CD4-positive, alpha-beta memory T cell (primary cell): ENCODE data around the gene PPFIBP2. TPM values are rescaled to one million over a fixed set of nuclear protein-coding genes. Genes with fewer than 3 reads are reported as not detected.
A peak's percentile ranks its signal among the peaks of the same experiment; 100 is the strongest.

Source experiments
- CTCF ChIA-PET: fragments of 350-600 bp; sonication (Branson Sonifier 250); formaldehyde crosslinking; loops from one replicate; lab custom pipeline; 2021; ENCODE audit warnings: inconsistent platforms; ENCODE audit not compliant: partially characterized antibody; lab: Charles Lee
- POLR2A ChIA-PET: fragments of 350-600 bp; sonication (Branson Sonifier 250); formaldehyde crosslinking; loops from one replicate; lab custom pipeline; 2021; ENCODE audit not compliant: partially characterized antibody; lab: Charles Lee
- DNase-seq, 5 donors: peaks; one replicate each; pipeline versions ENCODE4 v3.0.0 to v3.0.0-alpha.2; 2020 to 2022; ENCODE audit warnings: mixed read lengths in 1 of 5
- H3K27ac ChIP-seq: one replicate; pipeline ENCODE4 v1.7.0; 2013; ENCODE audit warnings: low read depth, low read length
- H3K27me3 ChIP-seq: 2 replicates; pipeline ENCODE4 v1.7.0; 2013; ENCODE audit warnings: mild to moderate bottlenecking, low read length, moderate library complexity; ENCODE audit not compliant: insufficient read depth
- H3K36me3 ChIP-seq: 2 replicates; pipeline ENCODE4 v1.7.0; 2013; ENCODE audit warnings: mild to moderate bottlenecking, low read length, moderate library complexity; ENCODE audit not compliant: insufficient read depth
- H3K4me1 ChIP-seq: 2 replicates; pipeline ENCODE4 v1.7.0; 2013; ENCODE audit warnings: mild to moderate bottlenecking, low read length, moderate library complexity; ENCODE audit not compliant: insufficient read depth
- H3K4me3 ChIP-seq, 2 donors: one replicate each; pipeline ENCODE4 v1.7.0; 2013; ENCODE audit warnings: low read length in 2 of 2, mild to moderate bottlenecking in 1 of 2
- H3K9me3 ChIP-seq, 2 donors: one replicate each; pipeline ENCODE4 v1.7.0; 2013; ENCODE audit warnings: low read length in 2 of 2, control low read depth in 1 of 2; ENCODE audit not compliant: control insufficient read depth in 1 of 2
- H3K27ac Mint-ChIP-seq, 7 donors: one replicate each; pipeline ENCODE4 v1.8.0; 2020 to 2021; ENCODE audit warnings: mixed read lengths in 7 of 7, mild to moderate bottlenecking in 6 of 7, inconsistent platforms in 3 of 7, moderate library complexity in 3 of 7
- H3K27me3 Mint-ChIP-seq, 2 donors: one replicate each; pipeline ENCODE4 v1.8.0; 2020 to 2021; ENCODE audit warnings: mixed read lengths in 2 of 2
- H3K36me3 Mint-ChIP-seq, 2 donors: one replicate each; pipeline ENCODE4 v1.8.0; 2020 to 2021; ENCODE audit warnings: mixed read lengths in 2 of 2, inconsistent platforms in 1 of 2, mild to moderate bottlenecking in 1 of 2
- H3K4me1 Mint-ChIP-seq, 4 donors: one replicate each; pipeline ENCODE4 v1.8.0; 2020 to 2021; ENCODE audit warnings: mixed read lengths in 4 of 4, mild to moderate bottlenecking in 1 of 4
- H3K4me3 Mint-ChIP-seq, 8 donors: one replicate each; pipeline ENCODE4 v1.8.0; 2020 to 2021; ENCODE audit warnings: mixed read lengths in 8 of 8, mild to moderate bottlenecking in 7 of 8, moderate library complexity in 6 of 8, inconsistent platforms in 3 of 8
- H3K9me3 Mint-ChIP-seq, 8 donors: one replicate each; pipeline ENCODE4 v1.8.0; 2020 to 2021; ENCODE audit warnings: mixed read lengths in 8 of 8, mild to moderate bottlenecking in 5 of 8, inconsistent platforms in 3 of 8, moderate library complexity in 1 of 8
- intact Hi-C: fragments of 100-400 bp; cut with micrococcal nuclease; formaldehyde crosslinking; loops from one replicate; pipeline ENCODE4 v1.15.1; 2023
- polyA plus RNA-seq, 2 donors: library from polyadenylated mRNA; unstranded; fragments of 300-500 nt; fragmentation: Illumina TruSeq; gene quantifications; one replicate each; pipeline ENCODE4 v1.2.3, GENCODE V29; 2021
- total RNA-seq, 2 experiments: library from RNA; stranded (reverse); gene quantifications; one replicate each; pipeline ENCODE4 v1.2.3, GENCODE V29; 2021

The PPFIBP2 gene
- total and polyA plus RNA-seq, 4 experiments from 2014 or later: 4.0 to 22.0 (median 19.0) TPM

DNA sequence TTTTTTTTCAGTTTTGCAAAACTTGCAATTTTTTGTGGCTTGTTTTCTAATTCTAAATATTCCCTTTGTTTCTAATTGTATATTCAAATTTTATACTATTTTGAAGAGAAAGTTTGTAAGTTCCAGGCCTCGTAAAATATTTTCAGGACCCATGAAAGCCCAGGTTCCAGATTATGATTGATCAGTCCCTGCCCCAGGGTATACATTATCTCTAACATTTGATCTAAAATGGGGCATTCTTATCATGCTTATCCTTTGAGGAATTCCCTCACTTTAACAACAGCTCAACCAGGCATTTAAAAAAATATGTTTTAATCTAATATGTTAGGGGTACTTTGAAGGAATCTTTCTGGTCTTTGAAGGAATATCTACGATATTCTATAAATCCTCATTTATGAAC, 133.1 kb downstream of the PPFIBP2 start:
- H3K27me3 Mint-ChIP-seq: no peaks in the 10 kb centered on the region
- CTCF ChIA-PET: interaction anchor here (0.6 to 1.0 kb wide), 3 partner anchors 10 to 18 kb away, joined by 3 read pairs; no protein-coding TSS in a partner anchor
- no peak overlapping the region for H3K4me3 ChIP-seq
- H3K9me3 ChIP-seq: no peaks in the 10 kb centered on the region
- peaks cover 58 to 74% of the 10 kb centered on the region in 2 donors for H3K36me3 Mint-ChIP-seq
- no peaks in the 10 kb centered on the region for H3K4me1 ChIP-seq
- peaks cover 19% of the 10 kb centered on the region for H3K36me3 ChIP-seq
- no peaks in the 10 kb centered on the region for H3K4me1 Mint-ChIP-seq
- H3K27ac Mint-ChIP-seq: no peak overlapping the region
- H3K9me3 Mint-ChIP-seq: no peaks in the 10 kb centered on the region
- no peaks in the 10 kb centered on the region for H3K27me3 ChIP-seq
- H3K4me3 Mint-ChIP-seq: no peak overlapping the region
- POLR2A ChIA-PET: no interaction called here
- H3K27ac ChIP-seq: no peak overlapping the region
- intact Hi-C loops: no loop called here
- DNase-seq: no peak

DNA sequence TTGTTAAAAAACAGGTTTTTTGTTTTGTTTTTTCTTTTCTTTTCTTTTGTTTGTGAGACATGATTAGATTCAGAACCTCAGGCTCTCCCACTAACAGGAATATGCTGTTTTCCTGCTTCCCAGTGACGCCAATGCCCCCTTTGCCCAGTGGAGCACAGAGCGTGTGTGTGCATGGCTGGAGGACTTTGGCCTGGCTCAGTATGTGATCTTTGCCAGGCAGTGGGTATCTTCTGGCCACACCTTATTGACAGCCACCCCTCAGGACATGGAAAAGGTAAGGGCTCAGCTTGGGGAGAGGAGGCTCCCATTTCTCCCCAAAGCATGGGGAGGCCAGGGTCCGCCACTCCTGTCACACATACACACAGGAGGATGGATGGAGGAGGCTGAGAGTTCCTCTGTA, 134.5 kb downstream of the PPFIBP2 start:
- intact Hi-C loops: no loop called here
- POLR2A ChIA-PET: no interaction called here
- Histone ChIP-seq H3K27ac (no peak overlapping the region), H3K4me1 (no peaks in the 10 kb centered on the region), H3K4me3 (no peak overlapping the region), H3K27me3 (no peaks in the 10 kb centered on the region), H3K36me3 (peaks cover 14% of the 10 kb centered on the region), H3K9me3 (no peaks in the 10 kb centered on the region)
- Mint-ChIP-seq H3K27ac (no peak overlapping the region), H3K4me1 (no peaks in the 10 kb centered on the region), H3K4me3 (no peak overlapping the region), H3K9me3 (no peaks in the 10 kb centered on the region), H3K36me3 (peaks cover 62 to 75% of the 10 kb centered on the region in 2 donors), H3K27me3 (no peaks in the 10 kb centered on the region)
- no peak for DNase-seq
- CTCF ChIA-PET: no interaction called here

DNA sequence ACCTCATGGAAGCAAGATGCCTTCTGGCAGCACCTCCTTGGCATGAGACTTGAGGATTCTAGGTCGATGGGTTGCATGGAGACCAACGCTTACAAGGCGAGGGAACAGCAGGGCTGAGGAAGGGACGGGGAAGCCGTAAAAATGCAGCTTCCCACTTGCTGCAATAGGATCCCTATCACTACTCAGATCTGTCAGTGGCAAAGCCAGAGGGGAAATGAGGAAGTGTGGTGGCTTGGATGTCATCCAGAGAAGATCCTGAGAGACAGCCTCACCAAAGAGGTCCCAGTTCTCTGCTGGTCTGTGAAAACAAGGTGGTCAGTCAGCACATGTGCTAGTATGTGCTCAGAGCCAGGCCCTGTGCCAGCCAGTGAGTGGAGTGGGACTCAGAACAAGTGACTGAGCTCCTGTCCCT, 137.3 kb downstream of the PPFIBP2 start:
- DNase-seq: no peak
- peak overlapping the region in 1 of 7 donors; percentile 70 for H3K27ac Mint-ChIP-seq
- no peaks in the 10 kb centered on the region for H3K9me3 Mint-ChIP-seq
- ChIA-PET POLR2A (no interaction called here), CTCF (no interaction called here)
- peaks cover 14% of the 10 kb centered on the region for H3K36me3 ChIP-seq
- H3K27ac ChIP-seq: no peak overlapping the region
- no peaks in the 10 kb centered on the region for H3K27me3 ChIP-seq
- no peaks in the 10 kb centered on the region for H3K4me1 ChIP-seq
- no peaks in the 10 kb centered on the region for H3K27me3 Mint-ChIP-seq
- no peak overlapping the region for H3K4me3 Mint-ChIP-seq
- H3K4me3 ChIP-seq: no peak overlapping the region
- H3K36me3 Mint-ChIP-seq: peaks cover 61 to 74% of the 10 kb centered on the region in 2 donors
- no peaks in the 10 kb centered on the region for H3K9me3 ChIP-seq
- intact Hi-C loops: no loop called here
- no peaks in the 10 kb centered on the region for H3K4me1 Mint-ChIP-seq

DNA sequence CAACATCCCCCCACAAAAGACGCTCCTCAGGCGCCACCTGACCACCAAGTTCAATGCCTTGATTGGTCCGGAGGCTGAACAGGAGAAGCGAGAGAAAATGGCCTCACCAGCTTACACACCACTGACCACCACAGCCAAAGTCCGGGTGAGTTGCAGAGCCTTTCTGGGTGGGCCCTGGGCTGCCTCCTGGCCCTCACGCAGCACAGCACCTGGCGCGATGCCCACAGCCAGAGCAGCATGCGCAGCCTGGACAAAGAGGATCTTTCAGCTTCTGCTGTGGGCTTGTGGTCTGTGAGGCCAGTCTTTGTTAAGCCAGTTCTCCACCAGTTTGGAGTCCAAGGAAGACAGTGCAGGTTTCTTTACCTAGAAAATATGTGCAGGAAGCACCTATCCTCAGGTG, 137.9 kb downstream of the PPFIBP2 start:
- no peaks in the 10 kb centered on the region for H3K4me1 ChIP-seq
- no peaks in the 10 kb centered on the region for H3K27me3 ChIP-seq
- Mint-ChIP-seq H3K4me1 (no peaks in the 10 kb centered on the region), H3K36me3 (peaks cover 61 to 73% of the 10 kb centered on the region in 2 donors), H3K27me3 (no peaks in the 10 kb centered on the region), H3K9me3 (no peaks in the 10 kb centered on the region), H3K27ac (no peak overlapping the region), H3K4me3 (no peak overlapping the region)
- DNase-seq: no peak
- no peak overlapping the region for H3K4me3 ChIP-seq
- ChIA-PET CTCF (interaction anchor here (1.0 kb wide), 1 partner anchor 16 kb away, joined by 3 read pairs; no protein-coding TSS in a partner anchor), POLR2A (no interaction called here)
- H3K36me3 ChIP-seq: peaks cover 14% of the 10 kb centered on the region
- no peaks in the 10 kb centered on the region for H3K9me3 ChIP-seq
- intact Hi-C loops: no loop called here
- H3K27ac ChIP-seq: no peak overlapping the region

DNA sequence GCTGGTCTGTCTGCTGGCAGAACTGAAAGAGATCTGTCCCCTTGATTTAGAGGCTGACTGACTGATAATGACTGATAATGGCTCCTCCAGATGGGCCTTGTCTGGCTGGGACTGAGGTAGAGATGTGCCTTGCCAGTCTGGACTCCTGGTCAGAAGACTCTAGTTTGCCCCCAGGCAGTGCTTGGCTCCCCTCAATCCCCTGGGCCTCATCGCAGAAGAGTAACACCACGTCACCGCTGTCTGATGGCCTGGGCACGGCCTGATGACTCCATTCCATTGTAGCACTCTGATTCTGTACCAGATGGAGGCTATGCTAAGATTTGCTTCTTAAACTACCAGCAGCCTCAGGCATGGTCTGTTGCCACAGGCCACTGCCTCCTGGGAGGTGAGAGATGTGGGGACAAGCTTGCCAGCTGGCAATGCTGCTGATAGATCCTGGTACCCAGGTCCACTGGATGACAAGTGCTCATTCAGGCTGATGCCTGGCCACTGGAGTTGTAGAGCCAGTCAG, 140.5 kb downstream of the PPFIBP2 start:
- Mint-ChIP-seq H3K9me3 (no peaks in the 10 kb centered on the region), H3K4me3 (no peak overlapping the region), H3K27me3 (no peaks in the 10 kb centered on the region), H3K27ac (peak overlapping the region in 1 of 7 donors; percentile 31), H3K4me1 (peaks cover 0 to 2% (median 0%) of the 10 kb centered on the region in 4 donors), H3K36me3 (peaks cover 56 to 60% of the 10 kb centered on the region in 2 donors)
- DNase-seq: no peak
- H3K36me3 ChIP-seq: peaks cover 10% of the 10 kb centered on the region
- ChIA-PET CTCF (interaction anchor here (0.7 kb wide), 1 partner anchor 842 kb away, joined by 3 read pairs; no protein-coding TSS in a partner anchor), POLR2A (no interaction called here)
- H3K27me3 ChIP-seq: no peaks in the 10 kb centered on the region
- no peak overlapping the region for H3K27ac ChIP-seq
- intact Hi-C loops: no loop called here
- H3K4me1 ChIP-seq: no peaks in the 10 kb centered on the region
- no peaks in the 10 kb centered on the region for H3K9me3 ChIP-seq
- H3K4me3 ChIP-seq: no peak overlapping the region

DNA sequence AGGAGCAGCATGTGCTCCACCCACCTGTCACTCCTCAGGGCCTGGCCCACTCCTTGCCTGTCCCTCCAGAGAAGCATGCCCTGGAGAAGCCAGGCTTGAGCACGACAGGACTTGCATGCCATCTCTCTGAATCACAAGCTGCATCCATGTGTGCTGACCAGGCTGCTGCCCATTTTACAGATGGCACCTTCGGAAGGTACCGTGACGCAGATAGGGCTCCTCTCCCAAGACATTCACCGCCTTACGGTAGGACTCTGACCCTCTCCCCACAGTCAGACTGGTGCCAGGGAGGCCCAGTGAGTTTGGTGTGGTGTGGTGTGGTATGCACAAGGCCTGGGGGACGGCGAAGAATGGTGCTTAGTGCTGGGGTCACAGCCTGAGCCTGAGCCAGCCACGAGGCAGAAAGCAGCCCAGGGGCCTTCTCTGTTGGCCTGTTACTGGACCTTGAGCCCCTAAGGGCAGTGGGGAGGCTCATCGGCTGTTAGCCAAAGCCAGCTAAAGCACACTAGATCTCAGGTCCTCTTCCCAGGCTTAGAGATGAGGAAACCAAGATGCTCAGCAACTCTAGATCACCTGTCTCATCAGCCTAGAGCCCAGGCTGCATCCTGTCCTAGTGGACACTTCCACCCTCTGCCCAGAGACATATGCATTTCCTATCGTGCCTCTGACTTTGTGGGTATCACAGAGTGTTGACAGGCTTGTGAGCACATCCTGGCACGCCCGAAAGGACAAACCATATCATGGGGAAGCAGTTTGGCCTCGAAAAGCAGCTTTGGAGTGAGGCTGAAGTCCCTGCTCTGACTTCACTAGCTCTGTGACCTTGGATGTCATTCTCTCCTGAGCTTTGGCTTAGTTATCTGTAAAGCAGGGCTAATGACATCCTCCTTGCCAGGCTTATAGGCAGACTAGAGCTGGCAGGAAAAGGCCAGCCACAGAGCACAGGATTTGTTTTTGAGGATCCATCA, 141.7 kb downstream of the PPFIBP2 start:
- H3K27me3 Mint-ChIP-seq: no peaks in the 10 kb centered on the region
- H3K27me3 ChIP-seq: no peaks in the 10 kb centered on the region
- POLR2A ChIA-PET: no interaction called here
- H3K4me3 ChIP-seq: no peak overlapping the region
- no peaks in the 10 kb centered on the region for H3K9me3 Mint-ChIP-seq
- no peaks in the 10 kb centered on the region for H3K4me1 ChIP-seq
- H3K27ac Mint-ChIP-seq: no peak overlapping the region
- intact Hi-C loops: loop anchor here (2.0 kb wide), 1 partner anchor 143 kb away; the partner anchor contains the start of gene PPFIBP2
- H3K4me1 Mint-ChIP-seq: peaks cover 0 to 2% (median 0%) of the 10 kb centered on the region in 4 donors
- DNase-seq: no peak
- no peaks in the 10 kb centered on the region for H3K9me3 ChIP-seq
- no peak overlapping the region for H3K27ac ChIP-seq
- H3K4me3 Mint-ChIP-seq: no peak overlapping the region
- H3K36me3 Mint-ChIP-seq: peaks cover 43 to 48% of the 10 kb centered on the region in 2 donors
- CTCF ChIA-PET: interaction anchor here (1.4 to 2.2 kb wide), 2 partner anchors 37 to 143 kb away, joined by 3 to 18 read pairs; partner anchors contain the start of gene PPFIBP2
- H3K36me3 ChIP-seq: peaks cover 2% of the 10 kb centered on the region

DNA sequence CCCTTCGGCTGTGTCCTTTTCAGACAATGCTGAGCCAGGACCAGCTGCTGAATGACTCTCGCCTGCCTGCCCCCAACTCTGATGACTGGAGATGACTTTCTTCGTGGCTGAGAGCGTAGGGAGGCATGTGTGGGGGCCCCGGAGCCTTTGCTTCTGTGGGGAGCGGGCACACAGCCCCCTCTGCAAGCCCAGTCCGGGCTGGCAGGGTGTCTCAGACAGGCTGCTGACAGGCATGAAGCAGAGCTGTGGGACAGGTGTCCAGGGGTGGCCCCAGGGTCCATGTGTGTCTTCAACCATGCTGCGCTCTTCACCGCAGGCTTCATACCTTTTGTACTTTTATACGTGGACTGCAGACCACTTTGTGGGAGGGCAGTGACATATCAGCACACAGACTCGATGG, 142.9 kb downstream of the PPFIBP2 start:
- Histone ChIP-seq H3K27me3 (no peaks in the 10 kb centered on the region), H3K27ac (no peak overlapping the region), H3K36me3 (no peaks in the 10 kb centered on the region), H3K4me1 (no peaks in the 10 kb centered on the region), H3K4me3 (no peak overlapping the region), H3K9me3 (no peaks in the 10 kb centered on the region)
- intact Hi-C loops: loop anchor here (2.0 kb wide), 1 partner anchor 144 kb away; the partner anchor contains the start of gene PPFIBP2
- DNase-seq: no peak
- Mint-ChIP-seq H3K27me3 (no peaks in the 10 kb centered on the region), H3K27ac (no peak overlapping the region), H3K9me3 (no peaks in the 10 kb centered on the region), H3K36me3 (peaks cover 31 to 41% of the 10 kb centered on the region in 2 donors), H3K4me1 (peaks cover 0 to 2% (median 0%) of the 10 kb centered on the region in 4 donors), H3K4me3 (no peak overlapping the region)
- POLR2A ChIA-PET: no interaction called here
- CTCF ChIA-PET: interaction anchor here (0.6 to 2.2 kb wide), 10 partner anchors 10 to 304 kb away, joined by 3 to 18 read pairs (median 3); partner anchors contain the start of gene PPFIBP2
